Parathyroid adenoma (tissue), 2 donors: Measurements from ENCODE around the gene PTS.

Experiments
- H2AFZ ChIP-seq: fragments of 300-600 bp; sonication (generic); one replicate; pipeline ENCODE4 v1.7.0; 2017; ENCODE audit warnings: antibody characterized with exemption, mild to moderate bottlenecking
- H3K27ac ChIP-seq: fragments of 300-600 bp; sonication (generic); one replicate; pipeline ENCODE4 v1.7.0; 2017
- H3K27me3 ChIP-seq: fragments of 300-600 bp; sonication (generic); one replicate; pipeline ENCODE4 v1.7.0; 2017; ENCODE audit warnings: low read length; ENCODE audit not compliant: control insufficient read depth, insufficient read depth
- H3K36me3 ChIP-seq: fragments of 300-600 bp; sonication (generic); one replicate; pipeline ENCODE4 v1.7.0; 2017; ENCODE audit warnings: low read length; ENCODE audit not compliant: control insufficient read depth, insufficient read depth
- H3K4me1 ChIP-seq: fragments of 300-600 bp; sonication (generic); one replicate; pipeline ENCODE4 v1.7.0; 2017; ENCODE audit warnings: control low read depth
- H3K4me2 ChIP-seq: fragments of 300-600 bp; sonication (generic); one replicate; pipeline ENCODE4 v1.7.0; 2017; ENCODE audit warnings: low read length
- H3K4me3 ChIP-seq: fragments of 300-600 bp; sonication (generic); one replicate; pipeline ENCODE4 v1.7.0; 2017; ENCODE audit warnings: low read depth, low read length
- H3K79me2 ChIP-seq: fragments of 300-600 bp; sonication (generic); one replicate; pipeline ENCODE4 v1.7.0; 2017; ENCODE audit warnings: control low read depth
- H3K9ac ChIP-seq: fragments of 300-600 bp; sonication (generic); one replicate; pipeline ENCODE4 v1.7.0; 2017; ENCODE audit warnings: mild to moderate bottlenecking
- H3K9me3 ChIP-seq: fragments of 300-600 bp; sonication (generic); one replicate; pipeline ENCODE4 v1.7.0; 2017; ENCODE audit warnings: low read length; ENCODE audit not compliant: control insufficient read depth
- CTCF ChIP-seq: fragments of 300-600 bp; sonication (generic); IDR thresholded peaks from one replicate; pipeline ENCODE4 v1.7.0; 2017; ENCODE audit warnings: antibody characterized with exemption, mild to moderate bottlenecking
- donor health status: primary hyperparathyroidism.

PTS gene

GRCh38 chr11:112226062-112226830 is at the start of gene PTS:
TSS of gene PTS (plus strand) at chr11:112226428. CDS start at chr11:112226444, 16 bp downstream.
- no peak for TF ChIP-seq CTCF
- no peaks in the 10 kb centered on the region for H3K27me3 ChIP-seq

GRCh38 chr11:112177589-112177988 is 48.6 kb upstream of the PTS start:
- Histone ChIP-seq H3K79me2 (no peaks in the 10 kb centered on the region), H3K27me3 (no peaks in the 10 kb centered on the region), H3K27ac (no peak overlapping the region), H3K4me3 (no peak overlapping the region), H3K36me3 (no peaks in the 10 kb centered on the region), H3K9ac (no peak overlapping the region), H3K4me2 (no peak overlapping the region), H2AFZ (no peak overlapping the region), H3K4me1 (no peaks in the 10 kb centered on the region), H3K9me3 (no peaks in the 10 kb centered on the region)
- TF ChIP-seq CTCF = no peak

More at GRCh38 chr11:112226062-112226830, at the start of gene PTS:
- H3K4me3 ChIP-seq = peak within 1 kb of the TSS; percentile 83
- H3K4me1 ChIP-seq = no peaks in the 10 kb centered on the region
- H3K9ac ChIP-seq = peak within 1 kb of the TSS; percentile 80
- H3K79me2 ChIP-seq = peaks cover 3% of the 10 kb centered on the region
- H2AFZ ChIP-seq = peak within 1 kb of the TSS; percentile 99
- H3K9me3 ChIP-seq = no peaks in the 10 kb centered on the region
- H3K27ac ChIP-seq = peak within 1 kb of the TSS; percentile 93
- peak within 1 kb of the TSS; percentile 83 for H3K4me2 ChIP-seq
- H3K36me3 ChIP-seq = no peaks in the 10 kb centered on the region

GRCh38 chr11:112178428-112178827 is 47.8 kb upstream of the PTS start:
- TF ChIP-seq CTCF = no peak
- H3K27ac ChIP-seq = no peak overlapping the region
- no peaks in the 10 kb centered on the region for H3K36me3 ChIP-seq
- H3K4me1 ChIP-seq = no peaks in the 10 kb centered on the region
- H3K79me2 ChIP-seq = no peaks in the 10 kb centered on the region
- no peaks in the 10 kb centered on the region for H3K27me3 ChIP-seq
- no peak overlapping the region for H2AFZ ChIP-seq
- H3K4me3 ChIP-seq = no peak overlapping the region
- H3K9me3 ChIP-seq = no peaks in the 10 kb centered on the region
- H3K9ac ChIP-seq = no peak overlapping the region
- no peak overlapping the region for H3K4me2 ChIP-seq

GRCh38 chr11:112178936-112179335 is 47.3 kb upstream of the PTS start:
- Histone ChIP-seq H3K4me3 (no peak overlapping the region), H3K4me1 (no peaks in the 10 kb centered on the region), H3K9me3 (no peaks in the 10 kb centered on the region), H3K79me2 (no peaks in the 10 kb centered on the region), H3K27me3 (no peaks in the 10 kb centered on the region), H3K27ac (no peak overlapping the region), H3K36me3 (no peaks in the 10 kb centered on the region), H3K9ac (no peak overlapping the region), H3K4me2 (no peak overlapping the region), H2AFZ (no peak overlapping the region)
- TF ChIP-seq CTCF = no peak

- Histone ChIP-seq H2AFZ (no peak overlapping the region), H3K27ac (no peak overlapping the region), H3K79me2 (no peaks in the 10 kb centered on the region), H3K36me3 (no peaks in the 10 kb centered on the region), H3K27me3 (no peaks in the 10 kb centered on the region), H3K4me1 (no peaks in the 10 kb centered on the region), H3K9ac (no peak overlapping the region), H3K4me3 (no peak overlapping the region), H3K9me3 (no peaks in the 10 kb centered on the region), H3K4me2 (no peak overlapping the region)
- TF ChIP-seq CTCF = no peak
Measured at GRCh38 chr11:112179601-112180000, 46.6 kb upstream of the PTS start.
